Activated CD8-positive, alpha-beta memory T cell treated with anti-CD3 and anti-CD28 coated beads for 36 hours (primary cell): ENCODE measurements around the gene PCDH15. TPM values are rescaled to one million over a fixed set of nuclear protein-coding genes. Genes with fewer than 3 reads are reported as not detected.

Experiments
- CTCF ChIA-PET: fragments of 350-600 bp; sonication (Branson Sonifier 250); formaldehyde crosslinking; loops from one replicate; lab custom pipeline; 2021; ENCODE audit warnings: antibody characterized with exemption; lab: Charles Lee
- POLR2A ChIA-PET: fragments of 350-600 bp; sonication (Branson Sonifier 250); formaldehyde crosslinking; loops from one replicate; lab custom pipeline; 2021; ENCODE audit warnings: antibody characterized with exemption; lab: Charles Lee
- total RNA-seq, 2 experiments: library from RNA; stranded (reverse); gene quantifications; one replicate each; pipeline ENCODE4 v1.2.3, GENCODE V29; 2021

PCDH15 gene
- total RNA-seq, 2 experiments from 2014 or later, result not detected

DNA sequence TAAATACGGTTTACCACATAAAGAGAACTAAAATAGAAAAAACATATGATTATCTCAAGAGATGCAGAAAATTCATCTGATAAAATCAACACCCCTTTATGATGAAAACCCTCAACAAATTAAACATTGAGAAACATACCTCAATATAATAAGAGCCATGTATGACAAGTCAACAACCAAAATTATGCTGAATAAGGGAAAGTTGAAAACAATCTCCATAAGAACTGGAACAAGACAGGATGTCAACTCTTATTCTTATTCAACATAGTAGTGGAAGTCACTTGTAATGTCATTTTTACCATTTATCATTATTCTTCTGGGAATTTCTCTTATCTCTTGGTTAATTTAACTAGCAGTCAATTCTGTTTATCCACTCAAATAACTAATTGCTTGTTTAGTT is 79.0 kb downstream of the PCDH15 start:
- ChIA-PET CTCF (no interaction called here), POLR2A (no interaction called here)

DNA sequence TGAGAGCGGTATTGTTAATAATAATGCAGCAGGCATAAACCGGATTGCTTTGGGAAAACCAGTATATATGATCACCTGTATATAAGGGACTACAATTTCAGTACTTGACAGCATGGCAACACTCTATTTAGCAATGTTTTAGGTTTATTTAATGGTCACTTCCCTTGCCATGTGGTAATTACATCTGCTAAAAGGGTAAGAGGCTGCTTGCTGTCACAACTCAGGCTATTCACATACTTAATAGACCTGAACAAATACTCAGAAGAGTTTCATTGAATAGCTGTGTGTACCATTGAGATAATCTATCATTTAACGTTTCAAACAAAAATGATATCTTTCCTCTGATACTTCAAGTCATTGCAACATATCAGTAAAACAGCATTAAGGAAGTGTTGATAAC is 90.1 kb downstream of the PCDH15 start:
- ChIA-PET CTCF (no interaction called here), POLR2A (no interaction called here)

DNA sequence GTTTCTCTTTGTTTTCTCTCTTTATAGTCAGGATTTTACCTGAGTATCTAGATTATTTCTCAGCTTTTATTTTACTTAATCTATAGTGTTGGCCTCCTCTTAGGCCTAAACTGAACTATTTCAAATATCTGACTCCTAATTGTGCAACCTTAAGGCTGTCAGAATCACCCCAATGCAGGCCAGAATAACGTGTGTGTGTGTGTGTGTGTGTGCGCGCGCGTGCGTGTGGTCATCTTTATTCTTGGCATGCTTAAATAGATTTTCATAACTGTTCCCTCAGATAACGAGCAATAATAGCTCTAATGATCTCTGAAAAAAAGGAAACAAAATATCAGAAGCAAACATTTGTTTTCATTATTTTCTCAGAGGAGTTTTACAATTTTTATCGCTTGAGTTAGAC is 92.4 kb downstream of the PCDH15 start:
- CTCF ChIA-PET, result no interaction called here

DNA sequence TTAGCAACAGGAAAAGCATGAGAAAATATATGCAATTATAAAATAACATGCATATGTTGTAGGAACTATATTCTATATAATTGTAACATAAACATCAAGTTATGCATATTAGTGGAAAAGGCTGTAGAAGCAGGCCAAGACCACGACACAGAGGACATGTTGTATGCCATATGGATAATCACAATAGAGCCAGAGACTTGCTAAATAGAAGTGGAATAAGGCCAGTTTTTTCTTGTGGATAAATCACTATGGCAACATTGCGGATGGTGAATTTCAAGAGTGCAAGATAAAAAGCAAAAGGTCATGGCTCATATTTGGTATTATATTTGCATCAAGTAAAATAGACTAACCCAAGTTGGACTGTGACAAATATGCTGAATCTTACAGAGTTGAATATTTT is 93.0 kb downstream of the PCDH15 start:
- POLR2A ChIA-PET, result no interaction called here
- CTCF ChIA-PET, result no interaction called here

More for the DNA sequence above, 92.4 kb downstream of the PCDH15 start:
- POLR2A ChIA-PET, result no interaction called here

DNA sequence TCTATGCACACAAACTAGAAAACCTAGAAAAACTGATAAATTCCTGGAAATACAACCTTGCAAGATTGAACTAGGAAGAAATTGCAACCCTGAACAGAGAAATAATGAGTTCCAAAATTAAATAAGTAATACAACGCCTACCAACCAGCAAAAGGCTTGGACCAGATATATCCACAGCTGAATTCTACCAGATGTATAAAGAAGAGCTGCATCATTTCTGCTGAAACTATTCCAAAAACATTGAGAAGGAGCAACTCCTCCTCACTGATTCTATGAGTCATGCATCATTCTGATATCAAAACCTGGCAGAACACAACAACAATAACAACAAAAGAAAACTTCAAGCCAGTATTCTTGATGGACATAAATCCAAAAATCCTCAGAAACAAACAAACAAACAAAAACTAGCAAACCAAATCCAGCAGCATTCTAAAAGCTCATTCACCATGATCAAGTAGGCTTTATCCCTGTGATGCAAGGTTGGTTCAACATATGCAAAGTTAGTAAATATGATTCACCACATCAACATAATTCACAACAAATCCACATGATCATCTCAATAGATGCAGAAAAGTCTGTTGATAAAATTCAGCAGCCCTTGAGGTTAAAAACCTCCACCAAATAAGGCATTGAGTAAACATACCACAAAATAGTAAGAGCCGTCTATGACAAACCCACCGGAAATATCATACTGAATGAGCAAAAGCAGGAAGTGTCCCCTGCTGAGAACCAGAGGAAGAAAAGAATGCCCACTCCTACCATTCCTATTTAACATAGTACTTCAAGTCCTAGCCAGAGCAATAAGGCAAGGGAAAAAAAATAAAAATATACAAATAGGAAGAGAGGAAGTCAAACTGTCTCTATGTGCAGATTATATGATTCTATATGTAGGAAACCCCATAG is 98.2 kb downstream of the PCDH15 start:
- POLR2A ChIA-PET, result no interaction called here
- CTCF ChIA-PET, result no interaction called here

DNA sequence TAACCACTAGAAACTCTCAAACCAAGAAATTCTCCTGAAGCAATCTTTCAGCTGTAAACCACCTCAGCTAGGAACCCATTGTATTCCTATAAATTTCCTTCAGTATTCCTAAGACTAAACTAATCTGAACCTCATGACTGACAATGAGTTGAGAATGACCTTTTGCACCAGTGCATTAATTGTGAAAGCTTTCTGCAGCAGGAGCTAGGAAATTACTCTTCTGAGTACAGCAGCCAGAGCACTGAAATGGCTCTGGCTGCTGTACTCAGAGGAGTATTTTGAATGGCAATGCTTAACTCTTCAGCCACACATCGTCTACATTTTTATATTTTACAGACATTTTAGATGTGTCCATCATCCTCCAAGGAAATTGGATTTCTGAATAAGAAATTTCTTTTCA is 109.7 kb downstream of the PCDH15 start:
- ChIA-PET POLR2A (no interaction called here), CTCF (no interaction called here)

DNA sequence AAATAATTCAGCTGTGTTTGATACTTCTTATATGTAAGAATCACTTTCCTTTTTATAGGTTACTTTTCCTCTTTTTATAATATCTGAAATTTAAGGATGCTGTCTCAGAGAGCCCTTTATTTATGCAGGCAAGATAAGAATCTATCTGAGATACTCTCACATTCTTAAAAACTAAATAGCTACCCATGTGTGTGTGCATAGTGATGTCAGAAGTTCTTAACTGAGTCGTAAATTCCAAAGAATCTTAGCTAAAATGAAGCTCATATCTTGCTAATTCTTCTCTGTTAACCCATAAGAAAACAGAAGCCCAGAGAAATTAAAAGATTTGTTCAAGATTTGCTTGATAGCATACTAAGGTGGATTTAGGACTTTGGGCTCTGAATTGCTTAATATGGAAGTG is 118.5 kb downstream of the PCDH15 start:
- CTCF ChIA-PET, result no interaction called here
- POLR2A ChIA-PET, result no interaction called here

DNA sequence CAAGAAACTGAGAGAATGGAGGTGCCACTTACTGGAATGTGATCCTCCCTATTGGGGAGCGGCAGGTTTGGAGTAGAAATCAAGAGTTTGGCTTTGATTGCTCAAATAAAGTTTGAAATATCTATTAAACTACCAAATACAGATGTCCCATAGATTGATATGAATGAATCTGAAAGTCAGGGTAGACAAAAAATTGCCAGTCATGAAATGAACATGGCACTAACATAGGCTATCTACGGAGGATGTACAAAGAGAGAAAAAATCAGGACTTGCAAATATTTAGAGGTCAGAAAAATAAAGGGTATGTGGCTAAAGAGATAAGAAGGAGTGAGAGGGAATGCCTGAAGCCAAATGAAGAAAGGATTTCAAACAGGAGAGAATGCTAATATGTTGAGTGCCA is 119.9 kb downstream of the PCDH15 start:
- CTCF ChIA-PET, result no interaction called here
- POLR2A ChIA-PET, result no interaction called here

DNA sequence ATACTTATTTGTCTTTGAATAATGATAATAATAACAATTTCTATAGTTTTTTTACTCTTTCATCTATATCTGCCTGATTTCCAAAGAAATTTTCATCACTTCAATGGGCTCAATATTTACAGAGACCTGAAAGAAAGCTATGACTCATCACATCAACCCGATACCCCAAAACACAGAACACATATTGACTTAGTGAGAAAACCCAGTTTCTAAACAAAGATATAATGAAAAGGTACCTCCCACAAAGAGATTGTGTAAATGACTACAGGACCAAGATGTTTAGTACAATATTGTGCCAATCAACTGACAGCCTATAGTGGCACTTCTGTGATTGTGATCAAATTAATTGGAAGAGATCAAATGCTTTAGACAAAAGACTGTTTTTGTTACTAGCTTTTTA is 133.9 kb downstream of the PCDH15 start:
- CTCF ChIA-PET, result no interaction called here
- POLR2A ChIA-PET, result no interaction called here

DNA sequence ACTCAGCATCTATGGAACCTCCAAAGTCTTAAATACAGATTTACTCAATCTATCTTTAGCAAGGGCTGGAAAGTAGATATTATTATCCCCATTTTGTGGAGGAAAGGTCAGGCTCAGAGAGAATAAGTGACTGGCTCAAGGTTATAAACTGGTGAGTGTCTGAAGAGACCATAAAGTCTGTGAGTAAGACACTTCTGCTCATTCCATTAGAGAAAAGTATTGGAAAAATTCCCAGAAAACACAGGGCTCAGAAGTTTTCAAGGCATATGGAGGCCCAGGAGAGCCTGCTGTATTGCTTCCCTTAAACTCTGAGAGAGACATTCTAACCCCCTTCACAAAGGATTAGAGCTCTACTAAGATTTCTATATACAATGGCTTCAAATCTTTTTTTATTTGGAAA is 134.8 kb downstream of the PCDH15 start:
- ChIA-PET CTCF (no interaction called here), POLR2A (no interaction called here)

DNA sequence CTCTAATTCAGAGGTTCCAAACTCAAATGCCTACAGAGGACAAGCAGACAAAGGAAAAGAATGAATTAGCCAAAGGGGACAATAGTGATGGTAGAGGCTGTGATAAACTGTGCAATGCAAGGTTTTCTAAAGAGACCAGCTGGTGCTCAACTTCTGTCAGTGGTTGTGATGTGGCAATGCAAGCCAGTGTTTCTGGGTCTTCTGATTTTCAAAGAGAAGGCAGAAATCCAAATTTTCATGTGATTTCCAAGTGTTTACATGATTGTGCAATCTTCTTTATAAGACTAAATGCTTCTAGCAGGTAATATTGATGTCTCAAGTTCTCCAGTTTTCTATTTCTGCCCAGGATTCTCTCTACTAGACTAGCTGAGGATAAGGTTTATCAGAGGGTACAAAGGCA is 135.9 kb downstream of the PCDH15 start:
- CTCF ChIA-PET, result no interaction called here
- POLR2A ChIA-PET, result no interaction called here

DNA sequence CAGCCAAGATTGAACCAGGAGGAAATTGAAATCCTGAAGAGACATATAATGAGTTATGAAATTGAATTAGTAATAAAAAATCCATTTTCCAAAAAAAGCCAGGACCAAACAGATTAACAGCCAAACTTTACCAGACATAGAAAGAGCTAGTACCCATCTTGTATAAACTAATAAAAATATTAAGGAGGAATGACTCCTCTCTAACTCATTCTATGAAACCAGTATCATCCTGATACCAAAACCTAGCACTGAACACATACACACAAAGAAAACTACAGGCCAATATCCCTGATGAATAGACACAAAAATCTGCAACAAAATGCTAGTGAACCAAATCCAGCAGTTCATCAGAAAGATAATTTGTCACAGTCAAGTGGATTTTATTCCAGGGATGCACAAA is 140.6 kb downstream of the PCDH15 start:
- CTCF ChIA-PET, result no interaction called here
- POLR2A ChIA-PET, result no interaction called here

DNA sequence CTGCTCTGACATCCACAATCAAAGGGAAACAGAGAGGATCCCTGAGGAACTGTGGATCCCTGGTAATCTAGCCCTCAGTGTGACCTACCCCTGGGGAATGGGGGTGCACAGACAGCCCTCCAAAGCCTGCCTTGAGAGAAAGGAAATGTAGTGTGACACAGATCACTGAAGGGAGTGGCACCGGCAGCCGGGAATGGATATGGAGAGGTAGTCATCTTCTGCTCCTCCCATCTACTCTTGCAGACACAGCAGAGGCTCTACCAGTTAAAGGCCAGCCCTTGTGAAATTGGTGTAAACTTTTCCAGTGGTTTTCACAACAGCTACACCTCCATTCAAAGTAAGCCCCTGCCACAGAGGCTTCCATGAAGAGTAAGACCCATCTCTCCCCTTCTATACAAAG is 144.4 kb downstream of the PCDH15 start:
- ChIA-PET CTCF (no interaction called here), POLR2A (no interaction called here)

DNA sequence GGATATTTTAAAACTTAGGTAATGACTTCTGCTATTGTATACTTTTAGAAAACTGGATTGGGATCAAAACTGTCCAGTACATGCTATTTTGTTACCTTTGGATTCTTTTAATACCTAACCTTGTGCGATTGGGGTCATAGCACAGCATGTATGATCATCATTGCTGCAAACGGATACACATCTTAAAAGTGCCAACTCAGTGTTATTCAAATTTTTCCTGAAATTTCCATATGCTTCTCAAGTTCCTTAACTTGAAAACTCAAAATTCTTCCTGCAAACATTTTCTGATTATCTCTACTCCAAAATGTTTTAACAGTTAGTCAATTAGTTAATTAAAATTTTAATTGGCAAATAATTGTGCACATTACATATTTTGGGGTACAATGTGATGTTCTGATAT is 147.5 kb downstream of the PCDH15 start:
- POLR2A ChIA-PET, result no interaction called here
- CTCF ChIA-PET, result no interaction called here

DNA sequence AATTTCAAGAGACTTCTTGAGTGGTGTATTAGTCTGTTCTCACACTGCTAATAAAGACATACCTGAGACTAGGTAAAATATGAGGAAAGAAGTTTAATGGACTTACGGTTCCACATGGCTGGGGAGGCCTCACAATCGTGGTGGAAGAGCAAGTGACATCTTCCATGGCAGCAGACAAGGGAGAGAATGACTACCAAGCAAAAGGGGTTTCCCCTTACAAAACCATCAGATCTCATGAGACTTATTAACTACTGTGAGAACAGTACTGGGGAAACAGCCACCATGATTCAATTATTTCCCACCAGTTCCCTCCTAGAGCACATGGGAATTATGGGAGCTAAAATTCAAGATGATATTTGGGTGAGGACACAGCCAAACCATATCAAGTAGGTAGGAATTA is 150.5 kb downstream of the PCDH15 start:
- ChIA-PET POLR2A (no interaction called here), CTCF (no interaction called here)

DNA sequence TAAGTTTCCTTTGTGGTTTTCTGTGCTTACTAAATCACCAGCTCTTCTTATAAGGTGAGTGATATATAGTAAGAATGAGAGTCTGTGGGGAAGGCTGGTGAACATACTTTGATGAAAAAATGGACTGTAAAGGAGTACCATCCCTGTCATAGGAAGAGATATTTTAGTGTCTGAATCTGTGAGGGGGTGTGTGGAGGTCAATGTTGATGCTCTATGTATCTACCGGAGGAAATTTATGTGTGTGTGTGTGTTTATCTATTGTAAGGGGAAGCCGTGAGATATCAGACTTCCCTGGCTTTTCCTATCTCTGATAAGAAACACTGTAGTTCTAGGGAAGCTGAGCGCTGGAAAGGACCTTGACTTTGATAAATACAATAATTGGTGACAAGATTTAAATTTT is 179.0 kb downstream of the PCDH15 start:
- ChIA-PET POLR2A (no interaction called here), CTCF (no interaction called here)

DNA sequence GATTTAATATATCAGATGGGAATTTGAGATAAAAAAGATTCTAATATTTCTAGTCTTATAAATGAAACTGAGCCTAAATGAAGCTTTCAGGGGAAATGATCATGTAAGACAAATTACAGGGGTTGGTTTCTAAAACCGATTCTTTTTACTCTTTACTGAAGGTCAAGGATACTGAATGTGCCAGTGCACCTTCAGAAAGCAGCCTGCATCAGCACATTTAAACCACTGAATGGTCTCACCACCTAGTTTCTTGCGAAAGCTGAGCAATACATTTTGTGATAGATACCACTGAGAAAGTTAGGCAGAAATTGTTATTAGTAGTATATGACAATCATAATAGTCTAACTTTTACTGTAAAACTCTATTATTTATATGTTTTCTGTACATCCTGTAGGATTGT is 180.7 kb downstream of the PCDH15 start:
- ChIA-PET CTCF (no interaction called here), POLR2A (no interaction called here)

DNA sequence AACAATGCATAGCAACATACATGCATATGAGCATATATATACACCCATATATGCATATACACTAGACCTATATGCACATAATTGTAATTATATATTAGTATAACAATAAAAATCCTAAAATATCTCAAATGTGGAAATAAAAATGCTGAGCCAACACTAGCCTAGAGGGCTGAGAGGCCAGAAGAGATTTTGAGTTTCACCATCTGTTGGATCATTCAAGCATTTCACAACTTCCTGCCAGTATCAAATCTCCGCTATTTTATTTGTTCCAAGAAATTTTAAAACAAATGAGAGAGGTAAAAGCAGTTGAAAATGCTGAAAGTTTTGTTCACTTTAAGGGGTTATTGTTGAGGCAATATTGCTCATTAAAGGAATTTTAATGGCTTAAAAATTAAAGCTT is 187.0 kb downstream of the PCDH15 start:
- CTCF ChIA-PET, result no interaction called here
- POLR2A ChIA-PET, result no interaction called here

DNA sequence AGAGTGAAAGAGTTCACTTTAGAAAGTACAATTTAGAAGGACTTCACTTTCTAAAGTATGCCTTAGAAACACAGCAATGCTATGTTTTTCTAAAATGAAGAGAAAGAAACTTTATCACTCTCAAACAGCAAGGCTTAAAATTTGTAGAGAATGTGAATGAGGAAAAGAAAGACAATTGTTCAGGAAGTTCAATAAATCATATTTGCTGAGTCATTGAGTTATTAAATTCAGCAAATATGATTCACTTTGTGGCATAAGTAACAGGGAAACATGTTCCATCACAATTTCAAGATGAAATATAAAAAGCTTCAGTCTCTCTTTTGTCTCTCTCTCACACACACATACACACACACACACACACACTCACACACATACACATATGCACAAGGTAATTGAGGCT is 187.9 kb downstream of the PCDH15 start:
- POLR2A ChIA-PET, result no interaction called here
- CTCF ChIA-PET, result no interaction called here

DNA sequence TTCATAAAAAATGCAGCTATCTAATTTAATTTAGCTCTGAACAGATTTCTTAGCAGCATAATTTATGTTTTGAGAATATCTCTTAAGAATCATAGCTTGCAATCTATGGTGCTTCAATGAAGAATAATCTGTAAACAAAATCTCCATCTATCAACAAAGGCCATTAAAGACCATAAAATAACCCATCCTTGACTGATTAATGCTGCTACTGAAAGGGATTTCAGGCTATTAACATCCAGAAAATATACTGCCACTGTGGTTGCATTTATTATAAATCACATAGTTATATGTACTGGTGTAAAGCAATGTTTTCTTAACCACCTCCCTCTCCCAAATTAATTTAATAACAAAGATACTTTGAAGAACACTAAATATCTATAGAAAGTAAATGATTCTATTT is 191.6 kb downstream of the PCDH15 start:
- ChIA-PET CTCF (no interaction called here), POLR2A (no interaction called here)

DNA sequence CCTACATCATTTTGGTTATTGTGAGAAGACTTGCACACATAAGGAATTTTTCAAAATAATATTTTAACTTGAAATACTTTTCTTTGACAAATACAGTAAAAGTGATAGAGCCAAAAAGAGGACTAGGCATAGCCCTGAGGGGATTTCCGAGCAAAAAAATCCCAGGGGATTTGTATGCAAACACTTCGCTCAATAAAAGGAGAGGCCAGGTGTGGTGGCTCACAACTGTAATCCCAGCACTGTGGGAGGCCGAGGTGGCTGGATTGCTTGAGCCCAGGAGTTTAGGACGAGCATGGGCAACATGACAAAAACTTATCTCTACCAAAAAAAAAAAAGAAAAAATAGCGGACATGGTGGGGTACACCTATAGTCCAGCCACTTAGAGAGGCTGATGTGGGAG is 193.0 kb downstream of the PCDH15 start:
- ChIA-PET CTCF (no interaction called here), POLR2A (no interaction called here)

DNA sequence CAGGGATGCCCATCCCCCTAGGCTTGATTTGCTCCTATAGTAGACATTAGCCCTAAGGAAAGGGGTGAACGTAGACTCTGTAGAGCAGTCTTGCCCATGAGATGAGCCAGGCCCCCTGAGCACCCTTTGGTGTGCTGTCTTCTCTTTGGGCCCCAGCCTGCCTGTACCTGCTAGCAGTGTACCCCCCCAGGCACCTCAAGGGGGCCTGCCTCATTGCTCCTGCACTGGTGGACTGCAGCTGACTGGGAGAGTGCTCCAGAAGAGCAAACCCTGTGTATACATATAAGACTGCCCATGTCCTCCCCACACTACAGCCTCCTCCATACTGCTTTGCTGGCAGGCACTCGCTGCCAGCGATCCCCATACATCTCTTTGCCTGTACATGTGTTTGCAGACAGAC is 206.7 kb downstream of the PCDH15 start:
- ChIA-PET CTCF (no interaction called here), POLR2A (no interaction called here)
